Nephron progenitor cell (in vitro differentiated cells): ENCODE data around the gene ULK4.

Source experiments
- DNase-seq: peaks from one replicate; pipeline ENCODE4 v3.0.0; 2021
- H3K27ac Mint-ChIP-seq: 2 replicates; pipeline ENCODE4 v1.8.0; 2021; ENCODE audit warnings: mild to moderate bottlenecking, moderate library complexity, mixed read lengths
- H3K27me3 Mint-ChIP-seq: 2 replicates; pipeline ENCODE4 v1.8.0; 2021; ENCODE audit warnings: mild to moderate bottlenecking, low read depth, mixed read lengths; ENCODE audit not compliant: poor library complexity
- H3K36me3 Mint-ChIP-seq: 2 replicates; pipeline ENCODE4 v1.8.0; 2021; ENCODE audit warnings: low read depth, mixed read lengths
- H3K4me1 Mint-ChIP-seq: 2 replicates; pipeline ENCODE4 v1.8.0; 2021; ENCODE audit warnings: mixed read lengths
- H3K4me3 Mint-ChIP-seq: 2 replicates; pipeline ENCODE4 v1.8.0; 2021; ENCODE audit warnings: mild to moderate bottlenecking, moderate library complexity, mixed read lengths
- H3K9me3 Mint-ChIP-seq: 2 replicates; pipeline ENCODE4 v1.8.0; 2021; ENCODE audit warnings: mild to moderate bottlenecking, moderate library complexity, mixed read lengths
- TF ChIP-seq, protein P1 (sequence below): fragments of 200-600 bp; sonication (generic); IDR thresholded peaks from 2 replicates; pipeline ENCODE4 v1.5.0; 2021; ENCODE audit warnings: antibody characterized with exemption

ULK4 gene

DNA sequence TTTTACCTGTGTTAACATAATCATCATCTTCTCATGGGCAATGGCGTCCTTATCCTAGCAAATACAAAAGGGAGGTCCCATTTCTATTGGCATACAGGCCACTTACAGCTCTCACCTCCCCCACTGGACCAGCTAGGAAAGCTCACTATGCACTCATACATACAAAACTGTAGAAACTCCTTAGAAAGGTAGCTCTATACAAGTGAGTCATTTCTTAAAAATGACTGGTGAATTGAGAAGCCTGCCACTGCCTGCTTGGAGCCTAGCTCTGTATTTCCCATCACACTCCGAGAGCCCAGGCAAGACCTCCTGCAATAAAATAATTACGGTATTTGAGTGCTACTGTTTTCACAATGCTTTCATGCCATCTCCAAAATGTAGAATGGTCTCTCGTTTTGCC, 321.8 kb downstream of the ULK4 start:
- DNase-seq: no peak
- no peak overlapping the region for H3K27ac Mint-ChIP-seq
- no peak overlapping the region for H3K4me3 Mint-ChIP-seq
- TF ChIP-seq, protein P1, sequence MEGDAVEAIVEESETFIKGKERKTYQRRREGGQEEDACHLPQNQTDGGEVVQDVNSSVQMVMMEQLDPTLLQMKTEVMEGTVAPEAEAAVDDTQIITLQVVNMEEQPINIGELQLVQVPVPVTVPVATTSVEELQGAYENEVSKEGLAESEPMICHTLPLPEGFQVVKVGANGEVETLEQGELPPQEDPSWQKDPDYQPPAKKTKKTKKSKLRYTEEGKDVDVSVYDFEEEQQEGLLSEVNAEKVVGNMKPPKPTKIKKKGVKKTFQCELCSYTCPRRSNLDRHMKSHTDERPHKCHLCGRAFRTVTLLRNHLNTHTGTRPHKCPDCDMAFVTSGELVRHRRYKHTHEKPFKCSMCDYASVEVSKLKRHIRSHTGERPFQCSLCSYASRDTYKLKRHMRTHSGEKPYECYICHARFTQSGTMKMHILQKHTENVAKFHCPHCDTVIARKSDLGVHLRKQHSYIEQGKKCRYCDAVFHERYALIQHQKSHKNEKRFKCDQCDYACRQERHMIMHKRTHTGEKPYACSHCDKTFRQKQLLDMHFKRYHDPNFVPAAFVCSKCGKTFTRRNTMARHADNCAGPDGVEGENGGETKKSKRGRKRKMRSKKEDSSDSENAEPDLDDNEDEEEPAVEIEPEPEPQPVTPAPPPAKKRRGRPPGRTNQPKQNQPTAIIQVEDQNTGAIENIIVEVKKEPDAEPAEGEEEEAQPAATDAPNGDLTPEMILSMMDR: no peak
- H3K4me1 Mint-ChIP-seq: no peaks in the 10 kb centered on the region
- no peaks in the 10 kb centered on the region for H3K27me3 Mint-ChIP-seq
- H3K36me3 Mint-ChIP-seq: no peaks in the 10 kb centered on the region
- H3K9me3 Mint-ChIP-seq: peaks cover 5% of the 10 kb centered on the region

DNA sequence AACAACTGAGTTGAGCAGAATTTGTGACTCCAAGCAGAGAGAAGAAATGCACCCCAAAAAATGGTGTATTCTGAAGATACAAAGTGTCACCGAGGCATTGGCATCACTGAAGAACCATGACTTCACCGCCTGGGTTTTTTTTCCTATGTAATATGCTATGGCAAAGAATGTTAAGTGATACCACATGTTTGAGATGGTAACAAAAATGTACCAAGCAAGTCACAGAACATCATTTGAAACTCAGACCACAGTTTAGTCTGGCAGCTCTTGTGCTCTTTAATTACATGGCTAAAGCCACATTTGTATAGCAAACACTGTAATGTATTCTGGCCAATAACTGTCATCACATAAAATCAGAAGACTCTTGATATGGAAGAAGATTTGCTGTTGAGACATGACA, 323.5 kb downstream of the ULK4 start:
- TF ChIP-seq, protein P1: no peak

DNA sequence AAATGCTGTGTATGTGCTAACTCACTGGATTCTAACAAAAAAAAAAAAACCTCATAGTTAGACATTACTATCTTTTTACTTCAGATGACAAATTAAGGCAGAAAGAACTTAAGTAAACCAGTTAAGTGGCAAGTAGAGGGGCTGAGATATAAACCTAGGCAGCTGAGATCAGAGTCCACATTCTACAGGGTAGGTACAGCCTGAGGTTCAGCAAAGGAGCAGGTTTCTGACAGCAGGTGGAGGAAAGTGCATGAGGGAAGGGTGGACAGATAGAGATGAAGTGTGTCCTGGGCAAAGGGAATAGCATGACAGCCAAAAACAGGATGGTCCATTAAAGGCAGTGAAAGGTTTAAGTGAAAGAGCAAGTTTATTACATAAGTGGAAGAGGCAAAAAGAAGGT, 329.2 kb downstream of the ULK4 start:
- Mint-ChIP-seq H3K4me3 (no peak overlapping the region), H3K4me1 (no peaks in the 10 kb centered on the region), H3K27ac (peak overlapping the region; percentile 39), H3K9me3 (no peaks in the 10 kb centered on the region), H3K36me3 (no peaks in the 10 kb centered on the region), H3K27me3 (peaks cover 5% of the 10 kb centered on the region)
- DNase-seq: no peak
- TF ChIP-seq, protein P1: no peak

More for the DNA sequence above, 323.5 kb downstream of the ULK4 start:
- Mint-ChIP-seq H3K36me3 (no peaks in the 10 kb centered on the region), H3K27me3 (peaks cover 3% of the 10 kb centered on the region), H3K4me3 (no peak overlapping the region), H3K4me1 (no peaks in the 10 kb centered on the region), H3K9me3 (peaks cover 1% of the 10 kb centered on the region), H3K27ac (no peak overlapping the region)
- no peak for DNase-seq

DNA sequence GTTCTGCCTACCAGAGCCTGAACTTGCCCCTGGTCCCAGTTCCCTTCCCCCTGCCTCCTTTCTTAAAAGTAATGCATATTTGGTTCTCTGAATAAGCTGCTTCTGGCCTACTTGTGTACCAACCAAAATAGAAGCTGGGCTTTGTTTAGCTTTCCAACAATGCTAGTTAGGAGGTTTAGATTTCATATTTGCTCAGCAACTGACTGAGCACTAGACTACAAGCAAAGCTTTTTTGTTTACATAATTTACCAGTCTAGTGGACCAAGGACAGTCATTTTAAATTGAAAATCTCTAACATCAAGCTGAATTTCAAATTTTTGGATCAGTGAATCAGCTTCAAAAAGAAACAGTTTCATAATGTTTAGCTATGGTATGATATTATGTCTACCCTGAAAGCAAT, 331.2 kb downstream of the ULK4 start:
- no peak for DNase-seq
- TF ChIP-seq, protein P1: no peak
- no peaks in the 10 kb centered on the region for H3K9me3 Mint-ChIP-seq
- no peak overlapping the region for H3K4me3 Mint-ChIP-seq
- peaks cover 5% of the 10 kb centered on the region for H3K27me3 Mint-ChIP-seq
- H3K4me1 Mint-ChIP-seq: no peaks in the 10 kb centered on the region
- H3K27ac Mint-ChIP-seq: no peak overlapping the region
- no peaks in the 10 kb centered on the region for H3K36me3 Mint-ChIP-seq

DNA sequence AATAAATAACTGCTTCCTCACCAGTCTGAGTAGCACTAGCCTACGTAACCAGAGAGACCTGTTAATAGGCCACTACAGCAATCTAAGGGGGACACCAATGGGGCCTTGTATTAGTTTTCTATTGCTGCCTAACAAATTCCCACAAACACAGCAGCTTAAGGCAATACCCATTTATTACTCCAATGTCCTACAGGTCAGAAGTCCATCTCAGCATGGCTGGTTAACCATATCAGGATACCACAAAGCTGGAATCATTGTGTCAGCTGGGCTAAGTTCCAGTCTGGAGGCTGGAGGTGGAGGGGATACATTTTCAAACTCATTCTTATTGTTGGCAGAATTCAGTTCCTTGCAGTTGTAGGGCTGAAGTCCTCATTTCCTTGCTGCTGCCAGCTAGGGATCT, 331.9 kb downstream of the ULK4 start:
- no peaks in the 10 kb centered on the region for H3K4me1 Mint-ChIP-seq

DNA sequence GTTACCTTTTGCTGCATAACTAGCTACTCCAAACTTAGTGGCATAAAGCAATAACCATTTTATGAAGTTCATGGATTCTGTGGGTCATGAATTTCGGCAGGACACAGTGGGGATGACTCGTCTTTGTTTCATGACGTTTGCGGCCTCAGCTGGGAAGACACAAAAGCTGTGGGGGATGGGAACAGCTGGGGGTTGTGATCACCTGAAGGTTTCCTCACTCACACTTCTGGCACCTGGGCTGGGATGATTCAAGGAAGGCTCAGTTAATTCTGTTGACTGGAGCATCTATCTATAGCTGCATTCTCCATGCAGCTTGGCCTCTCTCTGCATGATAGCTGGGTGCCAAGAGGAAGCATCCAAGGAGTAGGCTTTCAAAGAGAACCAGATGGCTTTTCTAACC, 332.8 kb downstream of the ULK4 start:
- TF ChIP-seq, protein P1: no peak
- Mint-ChIP-seq H3K4me3 (no peak overlapping the region), H3K27me3 (peaks cover 2% of the 10 kb centered on the region), H3K27ac (no peak overlapping the region), H3K9me3 (no peaks in the 10 kb centered on the region), H3K4me1 (no peaks in the 10 kb centered on the region), H3K36me3 (no peaks in the 10 kb centered on the region)
- no peak for DNase-seq

More for the DNA sequence above, 331.9 kb downstream of the ULK4 start:
- Mint-ChIP-seq H3K36me3 (no peaks in the 10 kb centered on the region), H3K27me3 (peaks cover 5% of the 10 kb centered on the region), H3K9me3 (no peaks in the 10 kb centered on the region), H3K4me3 (no peak overlapping the region), H3K27ac (no peak overlapping the region)
- no peak for DNase-seq
- TF ChIP-seq, protein P1: no peak
